Keratinocyte (primary cell): Measurements from ENCODE around the gene COIL.

ENCODE experiments used
- CTCF ChIP-seq, 3 experiments: IDR thresholded peaks in 1 of 3; conservative IDR thresholded peaks in 1 of 3; optimal IDR thresholded peaks in 1 of 3; 2 replicates in 2 of 3; 3 replicates in 1 of 3; pipeline versions ENCODE3 to v1.5.1; 2011; ENCODE audit warnings: low read length in 3 of 3, mild to moderate bottlenecking in 3 of 3, moderate library complexity in 2 of 3, control low read depth in 1 of 3, inconsistent platforms in 1 of 3; ENCODE audit not compliant: insufficient read depth in 2 of 3; ENCODE audit errors: extremely low read depth in 1 of 3
- EZH2 ChIP-seq: IDR thresholded peaks from one replicate; pipeline ENCODE4 v1.6.1; 2012; ENCODE audit warnings: inconsistent platforms, mild to moderate bottlenecking, low read length, moderate library complexity

DNA sequence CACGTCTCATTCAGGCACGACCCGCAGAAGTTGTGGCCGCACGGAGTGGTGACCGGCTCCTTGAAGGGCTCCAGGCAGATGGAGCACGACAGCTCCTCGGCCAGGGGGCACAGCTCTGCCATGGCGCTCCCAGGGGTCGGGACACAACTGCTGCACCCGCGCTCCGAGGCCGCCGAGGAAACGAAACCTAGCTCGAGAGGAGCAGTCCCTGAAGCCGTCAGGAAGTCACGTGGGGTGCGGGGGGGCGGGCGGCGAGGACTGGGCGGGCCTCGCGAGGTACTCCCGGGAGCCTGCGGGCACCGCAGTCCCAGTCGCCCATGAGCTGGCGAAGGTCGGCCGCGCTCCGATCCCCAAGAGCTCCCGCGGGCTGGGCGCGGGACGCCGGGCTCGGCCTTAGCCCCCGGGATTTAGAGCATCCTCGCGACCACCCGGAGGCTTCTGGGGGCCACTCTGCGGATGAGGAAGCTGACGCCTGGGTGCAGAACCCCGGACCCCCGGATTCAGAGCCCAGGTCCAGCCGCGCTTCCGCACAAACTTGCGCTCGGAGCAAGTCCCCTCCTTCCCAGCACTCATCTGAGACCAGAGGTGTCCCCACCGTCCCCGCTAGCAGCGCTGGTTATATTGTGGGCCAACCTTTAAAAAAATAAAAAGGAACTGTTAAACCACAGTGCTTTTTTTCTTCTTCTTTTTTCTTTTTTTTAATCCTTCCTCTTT, 46.8 kb downstream of the COIL start, which contains the start of gene TRIM25:
- TF ChIP-seq CTCF (optimal IDR thresholded peaks at IDR 0.05 in 1 of 3, IDR thresholded peaks at IDR 0.05 in 1 of 3, conservative IDR thresholded peaks at IDR 0.05 in 1 of 3; ENCODE audit: extremely low read depth in 1 of 3, insufficient read depth in 2 of 3, low read length in 3 of 3) (no peak), EZH2 (no peak)
